SJCRH30 (cell line): Measurements from ENCODE around the gene RALGPS1. TPM values are rescaled to one million over a fixed set of nuclear protein-coding genes. Genes with fewer than 3 reads are reported as not detected.

ENCODE experiments used
- DNase-seq, 2 experiments: peaks; one replicate each; pipeline ENCODE4 v3.0.0-alpha.2; 2015 to 2020
- H3K27ac ChIP-seq: fragments of 250-450 bp; sonication (Bioruptor Pico); 2 replicates; pipeline ENCODE4 v1.5.1; 2020; ENCODE audit warnings: mild to moderate bottlenecking, moderate library complexity
- H3K27me3 ChIP-seq: fragments of 250-450 bp; sonication (Bioruptor Pico); 2 replicates; pipeline ENCODE4 v1.5.1; 2020; ENCODE audit warnings: mild to moderate bottlenecking, moderate library complexity
- H3K36me3 ChIP-seq: fragments of 250-450 bp; sonication (Bioruptor Pico); 2 replicates; pipeline ENCODE4 v1.5.1; 2020; ENCODE audit warnings: mild to moderate bottlenecking, moderate library complexity
- H3K4me1 ChIP-seq: fragments of 250-450 bp; sonication (Bioruptor Pico); 2 replicates; pipeline ENCODE4 v1.5.1; 2020; ENCODE audit warnings: mild to moderate bottlenecking, moderate library complexity
- H3K4me3 ChIP-seq: fragments of 250-450 bp; sonication (Bioruptor Pico); 2 replicates; pipeline ENCODE4 v1.5.1; 2020; ENCODE audit warnings: mild to moderate bottlenecking, moderate library complexity
- H3K9me3 ChIP-seq: fragments of 250-450 bp; sonication (Bioruptor Pico); replicated peaks from 2 replicates; pipeline ENCODE4 v1.5.1; 2020; ENCODE audit warnings: mild to moderate bottlenecking, moderate library complexity
- total RNA-seq: library from RNA; depleted of rRNA; stranded (reverse); fragments of >200 nt; shearing (Covaris generic); gene quantifications from 2 replicates; pipeline ENCODE4 v1.2.3, GENCODE V29; 2014

The RALGPS1 gene
- total RNA-seq, 1 experiment from 2014 or later, result 1.8 TPM

DNA sequence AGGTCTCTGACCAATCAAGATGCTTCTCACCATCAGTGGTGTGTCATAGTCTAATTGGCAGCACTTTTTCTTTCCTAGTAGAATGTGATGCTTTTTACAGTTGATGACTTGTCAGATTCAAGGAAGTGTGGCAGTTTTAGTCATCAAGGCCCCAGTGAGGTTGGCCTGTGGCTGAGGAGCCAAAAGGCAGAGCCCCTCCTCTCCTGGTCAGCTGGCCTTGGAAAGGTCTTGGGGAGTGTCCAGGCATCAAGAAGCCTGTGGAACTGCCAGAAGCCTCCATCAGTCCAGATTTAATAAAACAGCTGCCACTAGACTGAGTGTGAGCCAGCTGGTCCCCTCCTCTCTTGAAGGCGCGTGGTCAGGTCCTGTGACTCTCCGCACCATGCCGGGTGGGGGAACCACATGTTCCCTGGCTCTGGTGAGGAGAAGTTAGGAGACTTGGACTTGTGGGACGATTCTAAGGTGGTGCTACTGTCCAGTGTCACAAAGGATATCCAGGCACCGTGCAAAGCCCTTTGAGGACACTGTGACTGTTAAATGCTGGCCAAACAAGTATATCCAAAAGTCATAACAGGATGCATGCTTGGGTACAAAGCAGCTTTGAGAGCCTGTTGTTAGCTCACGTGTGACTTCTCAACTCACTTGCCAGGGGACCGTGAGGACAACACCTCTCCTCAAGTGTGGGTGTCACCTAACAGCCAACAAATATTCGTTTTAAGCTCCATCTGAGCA lies 213.9 kb downstream of the RALGPS1 start:
- H3K9me3 ChIP-seq, result no peaks in the 10 kb centered on the region
- no peaks in the 10 kb centered on the region for H3K27me3 ChIP-seq
- peaks cover 65% of the 10 kb centered on the region for H3K4me1 ChIP-seq
- peak; percentile 78 to 83 for DNase-seq
- H3K36me3 ChIP-seq, result no peaks in the 10 kb centered on the region
- peak overlapping the region; percentile 23 for H3K27ac ChIP-seq
- no peak overlapping the region for H3K4me3 ChIP-seq

DNA sequence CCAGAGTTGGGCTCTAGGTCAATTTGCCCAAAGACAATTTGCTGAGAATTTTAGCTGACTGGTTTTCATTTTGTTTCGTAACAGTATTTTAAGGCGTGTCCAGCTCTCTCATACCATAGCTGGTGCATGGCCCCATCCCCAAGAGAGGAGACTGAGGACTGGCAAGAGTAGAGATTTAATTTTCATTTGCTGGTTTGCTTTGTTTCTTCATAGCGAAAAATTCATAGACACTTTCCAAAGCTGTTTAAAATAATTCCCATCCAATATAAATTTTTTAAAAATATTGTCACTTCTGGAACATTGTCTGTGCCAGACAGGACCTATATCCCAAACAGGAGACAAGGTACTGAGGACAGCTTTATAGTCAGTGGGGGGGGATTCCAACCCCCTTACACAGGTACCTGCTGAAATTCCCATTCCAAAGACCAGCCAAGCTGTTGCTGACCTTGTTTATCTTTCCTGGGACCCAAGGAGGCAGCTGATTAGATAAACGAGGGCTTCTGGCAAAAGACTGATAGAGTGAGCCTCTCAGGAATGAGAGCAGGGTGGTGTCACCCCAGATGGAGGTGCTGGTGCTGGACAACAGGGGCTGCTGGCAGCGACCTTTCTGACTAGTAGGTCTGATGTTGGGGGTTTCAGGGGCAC lies 214.6 kb downstream of the RALGPS1 start:
- Histone ChIP-seq H3K27ac (peak overlapping the region; percentile 23; the same call in 1 of the 2 replicates), H3K4me1 (peaks cover 61% of the 10 kb centered on the region), H3K36me3 (no peaks in the 10 kb centered on the region), H3K9me3 (no peaks in the 10 kb centered on the region), H3K27me3 (no peaks in the 10 kb centered on the region), H3K4me3 (no peak overlapping the region)
- DNase-seq, result no peak

DNA sequence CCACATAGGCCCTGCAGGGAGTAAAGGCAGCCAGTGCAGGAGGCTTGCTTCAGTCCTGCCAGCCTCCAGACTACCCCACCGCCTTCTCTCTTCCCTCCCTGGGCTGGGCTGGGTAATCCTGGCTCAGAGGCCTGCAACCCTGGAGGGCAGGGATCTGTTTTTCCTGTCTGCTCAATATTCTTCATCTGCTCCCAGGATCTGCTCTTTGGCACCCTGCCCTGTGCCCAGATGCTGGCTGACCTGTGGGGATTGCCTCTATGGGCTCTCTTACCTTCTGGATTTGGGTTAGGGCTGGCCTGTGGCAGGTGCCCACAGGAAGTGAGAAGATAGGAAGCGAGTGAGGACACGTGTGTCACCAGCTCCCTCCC lies 215.1 kb downstream of the RALGPS1 start:
- Histone ChIP-seq H3K27ac (no peak overlapping the region), H3K36me3 (no peaks in the 10 kb centered on the region), H3K9me3 (no peaks in the 10 kb centered on the region), H3K27me3 (no peaks in the 10 kb centered on the region), H3K4me1 (peaks cover 61% of the 10 kb centered on the region), H3K4me3 (no peak overlapping the region)
- DNase-seq, result no peak

DNA sequence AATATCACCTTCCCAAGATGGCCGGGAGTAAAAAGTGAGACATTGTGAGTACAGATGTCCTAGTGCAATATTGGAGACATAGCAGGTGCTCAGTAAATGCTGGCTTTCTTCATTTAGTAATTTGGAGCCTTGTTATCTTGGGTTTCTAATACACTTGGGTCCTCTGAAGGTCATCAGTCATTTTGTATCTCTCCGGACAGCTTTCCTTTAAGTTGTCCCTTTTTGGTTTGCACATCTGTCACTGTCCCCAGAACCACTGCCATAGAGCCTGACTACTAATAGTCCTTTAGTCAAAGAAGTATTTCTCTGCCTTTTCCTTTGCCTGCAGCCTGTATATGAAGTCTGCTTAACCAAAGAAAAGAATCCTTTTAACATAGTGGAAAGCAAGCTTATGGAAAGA lies 215.7 kb downstream of the RALGPS1 start:
- Histone ChIP-seq H3K4me3 (no peak overlapping the region), H3K27ac (no peak overlapping the region), H3K36me3 (no peaks in the 10 kb centered on the region), H3K27me3 (no peaks in the 10 kb centered on the region), H3K4me1 (peaks cover 63% of the 10 kb centered on the region), H3K9me3 (no peaks in the 10 kb centered on the region)
- DNase-seq, result no peak

DNA sequence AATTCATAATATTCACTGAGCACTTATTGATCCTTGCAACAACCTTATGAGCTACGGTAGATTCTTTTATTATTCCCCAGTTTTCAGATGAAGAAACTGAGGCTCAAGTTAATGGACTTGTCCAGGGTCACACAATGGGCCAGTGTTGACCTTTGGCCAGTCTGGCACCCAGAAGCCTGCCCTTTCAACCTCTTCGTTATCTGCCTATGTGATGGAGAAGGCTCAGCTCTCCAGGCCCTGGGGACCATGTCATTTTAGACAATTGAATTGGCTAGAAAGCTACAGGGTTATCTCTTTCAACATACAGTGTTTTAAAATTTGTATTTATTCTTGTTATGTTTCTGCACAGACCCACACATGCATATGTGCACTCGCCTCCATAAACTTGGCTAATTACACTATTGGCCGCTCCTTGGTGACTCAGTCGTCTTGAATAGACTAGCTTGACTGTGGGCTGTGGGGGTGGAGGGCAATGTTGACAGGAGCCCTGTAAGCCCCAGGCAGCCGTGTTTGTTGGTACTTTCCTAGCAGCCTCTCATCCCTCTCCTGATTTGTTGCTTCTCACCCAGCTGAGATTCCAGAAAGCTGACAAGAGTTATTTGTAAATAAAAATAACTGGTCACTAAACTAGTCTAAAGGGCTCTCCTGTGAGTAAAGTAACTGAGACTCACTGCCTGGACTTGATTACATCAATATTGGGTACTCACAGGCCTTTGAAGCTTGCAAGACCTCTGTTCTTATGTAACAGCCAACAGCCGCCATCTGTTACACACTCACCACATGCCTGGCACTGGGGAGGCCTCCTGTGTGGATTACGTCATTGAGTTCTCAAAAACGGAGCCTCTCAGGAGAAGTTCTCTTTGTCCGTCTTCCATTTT lies 216.3 kb downstream of the RALGPS1 start:
- Histone ChIP-seq H3K36me3 (no peaks in the 10 kb centered on the region), H3K27ac (peak overlapping the region; percentile 86), H3K4me3 (no peak overlapping the region), H3K27me3 (no peaks in the 10 kb centered on the region), H3K9me3 (no peaks in the 10 kb centered on the region), H3K4me1 (peaks cover 63% of the 10 kb centered on the region)
- DNase-seq, result peak; percentile 91 to 93

DNA sequence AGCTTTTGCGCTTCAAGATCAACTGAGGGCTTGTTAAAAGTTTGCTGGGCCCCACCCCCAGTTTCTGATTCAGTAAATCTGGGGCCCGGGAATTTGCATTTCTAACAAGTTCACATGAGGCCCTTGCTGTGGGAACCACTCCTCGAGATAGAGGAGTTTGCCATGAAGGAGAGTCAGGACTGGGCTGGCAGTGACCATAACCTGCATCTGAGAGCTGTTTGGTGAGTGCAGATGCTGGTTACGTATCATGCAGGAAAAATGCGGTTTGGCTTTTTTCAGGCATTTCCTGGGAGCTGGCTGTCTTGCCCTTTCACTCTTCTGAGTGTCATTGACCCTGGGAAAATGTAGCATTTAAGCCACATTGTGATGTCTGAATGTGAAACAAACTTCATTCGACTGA lies 217.3 kb downstream of the RALGPS1 start:
- H3K4me1 ChIP-seq, result peaks cover 59% of the 10 kb centered on the region
- H3K36me3 ChIP-seq, result no peaks in the 10 kb centered on the region
- no peaks in the 10 kb centered on the region for H3K9me3 ChIP-seq
- H3K4me3 ChIP-seq, result no peak overlapping the region
- peak in 1 of 2 experiments; percentile 36 for DNase-seq
- H3K27ac ChIP-seq, result peak overlapping the region; percentile 86
- H3K27me3 ChIP-seq, result no peaks in the 10 kb centered on the region

DNA sequence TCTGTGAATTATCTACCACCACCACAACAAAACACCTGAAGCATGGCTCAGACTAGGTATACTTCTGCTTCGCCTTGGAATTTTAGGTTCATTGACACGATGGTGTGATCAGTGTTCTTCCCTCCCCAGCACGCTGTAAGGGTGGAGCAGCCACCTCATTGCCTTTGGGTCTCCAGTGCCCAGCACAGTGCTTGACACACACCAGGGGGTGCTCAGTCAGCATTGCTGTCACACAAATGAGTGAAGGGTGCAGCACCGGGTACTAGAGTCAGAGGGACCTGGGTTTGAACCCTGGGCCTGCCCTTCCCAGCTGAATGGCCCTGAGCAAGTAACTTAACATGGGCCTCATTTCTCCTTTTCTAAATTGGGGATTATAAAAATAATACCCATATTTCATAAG lies 217.8 kb downstream of the RALGPS1 start:
- H3K4me3 ChIP-seq, result no peak overlapping the region
- no peaks in the 10 kb centered on the region for H3K27me3 ChIP-seq
- no peak for DNase-seq
- H3K27ac ChIP-seq, result peak overlapping the region; percentile 86; the same call in 1 of the 2 replicates
- H3K36me3 ChIP-seq, result no peaks in the 10 kb centered on the region
- H3K9me3 ChIP-seq, result no peaks in the 10 kb centered on the region
- peaks cover 59% of the 10 kb centered on the region for H3K4me1 ChIP-seq

DNA sequence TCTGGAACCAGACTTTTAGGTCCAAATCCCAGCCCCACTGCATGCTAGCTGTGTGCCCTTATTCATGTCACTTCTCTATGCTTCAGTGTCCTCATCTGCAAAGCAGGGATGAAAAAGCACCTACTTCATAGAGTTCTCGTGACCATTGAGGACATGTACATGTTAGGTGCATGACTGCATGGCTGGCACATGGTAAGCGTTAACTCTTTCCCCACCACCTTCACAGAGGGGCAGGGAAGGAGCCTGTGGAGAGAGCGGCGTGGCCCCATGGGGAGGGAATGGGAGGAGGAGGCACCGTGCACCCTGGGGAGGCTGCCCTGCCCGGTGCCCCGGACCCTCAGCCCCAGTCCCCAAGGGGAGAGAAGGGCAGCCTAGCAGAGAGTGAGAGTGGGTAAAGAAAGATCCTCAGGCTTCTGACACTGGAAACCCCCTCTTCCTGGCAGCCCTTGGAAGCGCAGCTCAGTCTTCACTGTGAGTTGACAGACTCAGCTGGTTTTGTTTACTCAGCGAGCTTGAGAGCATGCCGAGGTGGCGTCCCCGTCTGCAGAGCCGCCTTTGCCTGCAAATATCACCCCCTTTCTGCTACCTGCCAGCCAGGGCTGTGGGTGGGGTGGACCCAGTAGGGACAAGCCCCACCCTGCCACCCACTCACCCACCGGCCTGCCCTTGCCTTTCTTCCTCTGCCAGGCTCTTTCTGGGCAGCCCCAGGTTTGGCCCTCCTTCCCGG lies 218.5 kb downstream of the RALGPS1 start:
- H3K4me3 ChIP-seq, result peak overlapping the region; percentile 37
- H3K27me3 ChIP-seq, result no peaks in the 10 kb centered on the region
- H3K9me3 ChIP-seq, result no peaks in the 10 kb centered on the region
- H3K36me3 ChIP-seq, result no peaks in the 10 kb centered on the region
- H3K4me1 ChIP-seq, result peaks cover 59% of the 10 kb centered on the region
- peak overlapping the region; percentile 83 for H3K27ac ChIP-seq
- peak; percentile 71 to 74 for DNase-seq

DNA sequence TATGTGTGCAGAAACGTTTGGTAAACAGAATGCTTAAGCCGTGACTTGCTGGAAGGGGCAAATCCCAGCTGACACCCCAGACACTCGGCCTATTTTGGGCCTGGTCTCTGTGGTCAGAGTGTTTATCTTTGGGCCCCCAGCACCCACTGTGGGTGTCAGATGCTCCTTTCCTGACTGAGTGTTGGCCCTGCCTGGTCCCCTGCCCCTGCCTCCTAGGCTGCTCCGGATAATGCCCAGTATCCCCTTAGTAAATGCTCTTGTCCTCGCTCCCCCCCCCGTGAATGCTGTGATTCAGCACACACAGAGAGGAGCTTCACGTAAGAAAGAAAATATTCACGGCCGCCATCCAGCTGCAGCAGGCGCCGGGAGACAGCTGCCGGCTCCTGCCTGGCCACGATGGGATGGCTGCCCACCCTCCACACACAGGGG lies 219.2 kb downstream of the RALGPS1 start:
- Histone ChIP-seq H3K27ac (peak overlapping the region; percentile 83), H3K36me3 (no peaks in the 10 kb centered on the region), H3K27me3 (no peaks in the 10 kb centered on the region), H3K9me3 (no peaks in the 10 kb centered on the region), H3K4me1 (peaks cover 53% of the 10 kb centered on the region), H3K4me3 (peak overlapping the region; percentile 37)
- DNase-seq, result peak; percentile 87 to 93

DNA sequence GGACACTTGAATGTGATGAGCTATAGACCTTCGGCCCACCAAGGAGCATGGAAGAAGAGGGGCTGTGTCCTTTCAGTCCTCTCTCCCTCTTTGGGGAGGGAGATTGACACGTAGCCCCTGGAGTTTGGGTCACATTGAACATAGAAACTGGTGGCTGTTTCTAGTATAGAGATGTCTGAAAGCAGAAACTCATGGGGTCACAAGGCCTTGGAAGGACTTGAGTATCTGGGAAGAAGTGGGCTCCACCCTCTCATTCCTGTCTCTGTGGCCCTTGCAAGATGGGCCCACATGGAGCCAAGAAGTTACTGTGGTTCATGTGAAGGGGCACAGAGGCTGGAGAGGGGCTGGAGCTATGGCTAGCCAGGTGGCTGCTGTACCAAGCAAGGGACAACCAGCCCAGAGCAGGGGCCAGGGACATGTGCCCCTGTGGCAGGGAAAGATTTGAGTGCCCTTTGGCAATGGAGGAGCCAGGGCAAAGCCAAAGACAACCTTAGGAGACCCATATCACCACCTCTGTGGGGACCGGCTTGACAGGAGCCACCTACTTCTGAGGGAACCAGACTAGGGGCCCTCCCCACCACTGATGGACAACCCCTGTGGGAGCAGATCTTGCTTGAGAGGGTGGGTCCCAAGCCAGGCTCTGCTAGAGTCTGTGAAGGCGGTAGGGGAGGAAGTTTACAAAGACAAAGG lies 220.6 kb downstream of the RALGPS1 start:
- peak overlapping the region; percentile 83; the same call in 1 of the 2 replicates for H3K27ac ChIP-seq
- peaks cover 60% of the 10 kb centered on the region for H3K4me1 ChIP-seq
- H3K4me3 ChIP-seq, result no peak overlapping the region
- no peaks in the 10 kb centered on the region for H3K27me3 ChIP-seq
- H3K36me3 ChIP-seq, result no peaks in the 10 kb centered on the region
- no peaks in the 10 kb centered on the region for H3K9me3 ChIP-seq
- no peak for DNase-seq

DNA sequence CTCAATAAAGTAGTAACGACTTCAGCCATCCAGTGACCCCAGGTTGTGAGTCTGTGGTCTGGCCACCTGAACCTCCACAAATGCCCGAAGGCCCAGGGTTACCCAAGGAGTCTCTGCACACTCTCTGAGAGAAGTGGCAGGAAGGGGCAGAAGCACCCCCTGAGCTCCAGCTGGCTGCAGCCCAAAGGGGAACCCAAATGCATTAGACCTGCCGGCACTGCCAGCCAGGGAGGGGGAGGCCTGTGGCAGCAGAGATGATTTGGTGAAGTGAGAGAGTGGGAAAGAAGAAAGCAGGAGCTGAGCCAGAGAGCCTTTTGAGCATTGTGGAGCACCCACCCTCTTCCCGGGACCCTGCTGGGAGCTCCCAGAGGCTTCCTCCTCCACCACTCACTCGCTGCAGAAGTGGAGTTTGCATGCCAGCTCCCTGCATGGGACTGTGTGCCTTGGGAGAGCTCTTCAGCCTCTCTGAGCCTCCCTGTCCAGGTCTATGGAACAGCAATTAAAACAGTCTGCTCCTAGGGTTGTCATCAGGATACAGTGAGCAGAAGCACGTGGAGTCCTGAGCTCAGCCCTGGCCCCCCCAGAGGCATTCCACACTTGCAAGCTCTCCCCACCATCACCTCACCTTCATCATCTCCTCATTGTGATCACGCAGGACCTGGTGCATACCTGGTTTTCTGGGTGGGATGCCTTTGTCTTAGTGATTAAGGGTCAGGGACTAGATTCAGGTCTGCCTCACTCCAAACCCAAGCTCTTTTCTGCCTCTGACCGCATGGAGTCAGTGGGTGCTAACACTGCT lies 221.7 kb downstream of the RALGPS1 start:
- no peak overlapping the region for H3K27ac ChIP-seq
- H3K4me1 ChIP-seq, result peaks cover 53% of the 10 kb centered on the region
- no peak for DNase-seq

DNA sequence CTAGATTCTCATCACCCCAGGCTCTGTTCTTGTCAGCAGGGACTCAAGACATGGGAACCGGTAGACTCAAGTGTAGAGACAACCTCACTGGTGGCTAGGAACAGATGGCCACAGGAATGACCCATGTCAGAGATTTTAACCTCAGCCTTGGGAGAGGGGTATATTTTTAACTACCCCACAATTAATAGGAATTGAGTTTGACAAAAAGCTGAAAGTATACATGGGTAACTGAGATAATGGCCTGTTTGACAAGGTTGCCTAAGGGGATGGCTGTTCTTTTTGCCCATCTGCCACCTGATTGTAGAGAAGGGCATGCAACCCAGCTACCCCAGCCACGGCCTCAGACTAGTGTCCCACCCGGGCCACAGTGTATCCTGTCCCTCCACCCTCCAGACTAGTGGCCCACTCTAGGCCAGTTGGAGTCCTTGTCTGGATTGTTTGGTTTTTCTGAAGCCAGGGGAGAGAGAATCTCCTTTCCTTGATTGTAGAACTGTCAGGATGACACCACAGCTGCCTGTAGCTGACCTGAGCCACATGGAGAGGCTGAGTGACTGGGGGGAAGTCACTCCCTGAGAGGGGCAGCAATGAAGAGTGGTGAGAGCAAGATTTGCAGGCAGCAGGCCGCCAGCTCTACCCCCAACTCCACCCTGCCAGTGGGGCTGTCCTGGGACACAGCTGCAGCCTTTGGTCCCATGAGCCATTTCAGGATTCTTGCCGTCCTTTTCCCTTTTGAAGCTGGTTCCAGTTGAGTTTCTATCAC lies 222.5 kb downstream of the RALGPS1 start:
- no peaks in the 10 kb centered on the region for H3K27me3 ChIP-seq
- H3K4me1 ChIP-seq, result peaks cover 45% of the 10 kb centered on the region
- DNase-seq, result no peak
- no peaks in the 10 kb centered on the region for H3K9me3 ChIP-seq
- H3K36me3 ChIP-seq, result no peaks in the 10 kb centered on the region
- no peak overlapping the region for H3K4me3 ChIP-seq
- no peak overlapping the region for H3K27ac ChIP-seq

More for the DNA sequence above, 221.7 kb downstream of the RALGPS1 start:
- H3K4me3 ChIP-seq, result no peak overlapping the region
- no peaks in the 10 kb centered on the region for H3K9me3 ChIP-seq
- H3K27me3 ChIP-seq, result no peaks in the 10 kb centered on the region
- no peaks in the 10 kb centered on the region for H3K36me3 ChIP-seq
